RCC 7860 (cell line): ENCODE results near the gene SLC4A7.
"Not testable (repeated sequence)": the region's sequence is repeated elsewhere in the genome, so short reads cannot be mapped to it uniquely, and the experiment has no call there.

Source experiments
- DNase-seq: peaks from one replicate; pipeline ENCODE4 v3.0.0-alpha.2; 2015; ENCODE audit warnings: low spot score
- FAIRE-seq: peaks from 2 replicates; lab custom pipeline; 2012; peaks lifted over from hg19 to GRCh38; lab: Jason Lieb, UNC

SLC4A7 gene

GRCh38 chr3:27488821-27489220 lies 4.6 kb upstream of the SLC4A7 start:
- DNase-seq (no peak), FAIRE-seq (no peak)

- no peak for FAIRE-seq
Observed at GRCh38 chr3:27487383-27487782, 3.2 kb upstream of the SLC4A7 start.

GRCh38 chr3:27486336-27486735 lies 2.2 kb upstream of the SLC4A7 start:
- DNase-seq = no peak
- FAIRE-seq = no peak

More at GRCh38 chr3:27487383-27487782, 3.2 kb upstream of the SLC4A7 start:
- DNase-seq = no peak

DNA sequence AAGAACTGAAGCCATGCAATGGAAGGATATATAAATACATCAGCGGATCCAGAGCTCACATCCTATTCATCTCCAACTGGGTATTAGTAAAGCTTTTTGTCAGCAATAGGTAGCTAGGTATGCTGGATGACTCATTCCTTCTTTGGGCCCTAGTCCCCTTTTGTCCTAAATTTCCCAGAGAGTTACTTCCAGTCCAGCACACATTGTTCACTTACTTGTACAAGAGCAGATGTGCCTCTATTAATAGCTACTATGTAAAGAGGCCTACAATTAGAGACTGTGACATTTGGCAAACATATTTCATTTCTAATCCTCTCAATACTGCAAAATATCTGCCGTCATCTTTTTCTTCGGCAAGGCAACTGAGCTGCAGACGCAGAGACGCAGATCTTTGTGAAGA lies 1.7 kb upstream of the SLC4A7 start:
- no peak for DNase-seq
- no peak for FAIRE-seq

- FAIRE-seq (no peak), DNase-seq (peak; percentile 54)
Observed at GRCh38 chr3:27483117-27484014, 818 bp downstream of the SLC4A7 start.

DNA sequence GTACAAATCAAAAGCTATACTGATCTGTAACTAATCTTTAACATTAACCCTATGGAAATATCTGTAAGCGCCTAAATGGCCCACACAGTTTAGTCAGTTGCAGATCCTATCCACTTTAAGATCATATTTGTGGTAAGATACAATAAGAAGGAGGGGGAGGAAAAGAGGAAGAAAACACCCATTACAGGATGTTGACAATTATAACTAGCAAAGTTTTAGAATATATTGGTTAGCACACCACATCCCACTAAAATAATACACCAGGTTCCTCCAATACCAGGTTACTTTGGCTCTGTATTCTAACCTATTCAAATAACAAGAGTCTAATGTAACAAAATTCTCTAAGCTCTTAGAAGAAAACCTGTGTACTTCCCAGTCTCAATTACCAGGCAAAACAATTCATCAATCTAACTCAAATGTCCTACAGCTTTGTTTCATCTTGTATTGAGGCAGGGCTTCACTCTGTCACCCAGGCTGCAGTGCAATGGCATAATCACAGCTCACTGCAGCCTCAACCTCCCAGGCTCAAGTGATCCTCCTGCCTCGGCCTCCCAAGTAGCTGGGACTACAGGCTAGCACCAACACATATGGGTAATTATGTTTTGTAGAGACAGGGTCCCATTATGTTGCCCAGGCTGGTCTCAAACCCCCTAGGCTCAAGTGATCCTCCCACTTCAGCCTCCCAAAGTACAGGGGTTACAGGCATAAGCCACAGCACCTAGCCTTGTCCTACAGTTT lies 4.2 kb downstream of the SLC4A7 start:
- no peak for DNase-seq
- no peak for FAIRE-seq

GRCh38 chr3:27471923-27472550 lies 12.1 kb downstream of the SLC4A7 start:
- FAIRE-seq (no peak), DNase-seq (no peak)

GRCh38 chr3:27468283-27468886 lies 15.8 kb downstream of the SLC4A7 start:
- FAIRE-seq (no peak), DNase-seq (no peak)

GRCh38 chr3:27467545-27467944 lies 16.6 kb downstream of the SLC4A7 start:
- DNase-seq (peak; percentile 29), FAIRE-seq (no peak)

- no peak for FAIRE-seq
- no peak for DNase-seq
Observed at GRCh38 chr3:27464646-27465045, 19.5 kb downstream of the SLC4A7 start.

DNA sequence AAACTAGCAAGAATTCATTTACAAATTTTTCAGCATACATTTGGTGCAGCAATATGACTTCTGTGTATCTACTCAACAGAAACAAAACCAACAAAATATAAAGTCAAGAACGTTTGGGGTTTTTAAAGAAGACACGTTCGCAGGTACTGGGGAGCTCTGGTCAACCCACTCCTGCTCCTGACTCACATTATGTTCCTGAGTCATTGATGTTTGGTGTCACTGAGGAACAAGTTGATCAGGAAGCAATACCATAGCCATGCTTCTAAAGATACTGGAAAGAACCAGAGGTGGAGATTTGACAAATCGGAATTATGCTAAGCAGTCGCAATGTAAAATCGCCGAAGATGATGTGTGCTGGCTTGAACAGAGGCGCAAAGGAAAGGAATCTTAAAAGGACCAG lies 22.0 kb downstream of the SLC4A7 start:
- no peak for FAIRE-seq
- DNase-seq = no peak

DNA sequence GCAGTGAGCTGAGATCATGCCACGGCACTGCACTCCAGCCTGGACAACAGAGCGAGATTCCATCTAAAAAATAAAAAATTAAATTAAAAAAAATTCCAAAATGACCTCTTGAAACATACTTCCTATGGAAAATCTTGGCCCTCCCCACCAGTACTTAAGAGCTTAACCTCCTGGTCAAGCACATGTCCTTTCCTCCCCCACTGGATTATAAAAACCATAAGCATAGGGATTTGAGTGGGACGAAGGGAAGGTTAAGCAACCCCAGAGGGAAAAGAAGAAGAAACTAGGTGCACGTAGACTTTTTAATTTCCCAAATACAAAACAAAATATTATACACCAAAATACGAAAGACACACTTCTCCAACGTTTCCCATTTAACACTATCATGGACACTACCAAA lies 25.3 kb downstream of the SLC4A7 start:
- FAIRE-seq = no peak
- DNase-seq = no peak

DNA sequence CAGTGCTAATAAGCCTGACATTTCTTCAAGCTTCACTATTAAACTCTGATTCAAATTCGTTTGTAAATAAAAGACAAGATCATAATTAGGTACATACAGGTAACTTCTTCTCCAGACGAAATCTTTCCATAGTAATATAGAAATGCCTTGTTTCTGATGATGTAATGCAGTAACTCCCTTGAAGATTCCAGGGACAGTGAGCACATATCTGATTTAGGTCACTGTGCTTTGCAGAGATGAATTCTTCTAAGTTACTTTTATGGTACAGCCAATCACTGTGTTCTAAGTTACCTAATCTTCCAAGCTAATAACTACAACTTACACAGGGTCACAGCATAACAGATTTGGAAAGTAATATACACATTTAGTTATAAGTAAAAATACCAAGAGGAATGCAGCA lies 27.6 kb downstream of the SLC4A7 start:
- DNase-seq = no peak
- no peak for FAIRE-seq

GRCh38 chr3:27454914-27455313 lies 29.3 kb downstream of the SLC4A7 start:
- FAIRE-seq = no peak
- no peak for DNase-seq

GRCh38 chr3:27454461-27454860 lies 29.7 kb downstream of the SLC4A7 start:
- no peak for DNase-seq
- no peak for FAIRE-seq

- no peak for DNase-seq
- FAIRE-seq = no peak
Observed at GRCh38 chr3:27452368-27453090, 31.7 kb downstream of the SLC4A7 start.

GRCh38 chr3:27451842-27452241 lies 32.3 kb downstream of the SLC4A7 start:
- no peak for FAIRE-seq
- DNase-seq = no peak

DNA sequence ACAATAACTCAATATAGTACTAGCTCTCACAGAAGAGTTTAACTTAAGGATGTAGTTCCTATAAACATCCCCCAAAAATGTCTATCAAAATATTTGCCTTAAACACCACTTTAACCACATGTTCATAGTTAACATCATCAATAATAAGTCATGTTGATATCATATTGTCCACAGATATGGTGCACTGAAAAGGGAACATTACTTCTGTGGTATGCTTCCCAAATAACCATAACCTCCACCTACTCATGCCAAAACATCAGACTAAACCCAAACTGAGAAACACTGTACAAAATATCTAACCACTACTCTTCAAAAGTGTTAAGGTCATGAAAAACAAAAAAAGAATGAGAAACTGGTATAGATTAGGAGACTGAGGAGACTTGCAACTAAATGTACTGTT lies 32.9 kb downstream of the SLC4A7 start:
- DNase-seq (no peak), FAIRE-seq (no peak)

GRCh38 chr3:27449530-27450150 lies 34.5 kb downstream of the SLC4A7 start:
- DNase-seq = no peak
- FAIRE-seq = no peak

DNA sequence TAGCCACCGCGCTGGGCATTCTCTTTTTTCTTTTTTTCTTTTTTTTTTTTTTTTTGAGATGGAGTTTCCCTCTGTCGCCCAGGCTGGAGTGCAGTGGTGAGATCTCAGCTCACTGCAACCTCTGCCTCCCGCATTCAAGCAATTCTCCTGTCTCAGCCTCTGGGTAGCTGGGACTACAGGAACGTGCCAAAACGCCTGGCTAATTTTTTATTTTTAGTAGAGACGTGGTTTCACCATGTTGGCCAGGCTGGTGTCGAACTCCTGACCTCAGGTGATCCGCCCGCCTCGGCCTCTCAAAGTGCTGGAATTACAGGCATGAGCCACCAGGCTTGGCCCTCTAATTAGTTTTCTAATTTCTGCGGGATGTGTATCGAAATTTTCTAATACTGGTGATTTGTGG lies 41.2 kb downstream of the SLC4A7 start:
- FAIRE-seq, DNase-seq: not testable (repeated sequence)
